MM.1S (cell line): ENCODE data around the gene NUMA1.

Source experiments
- DNase-seq: peaks from one replicate; pipeline ENCODE4 v3.0.0-alpha.2; 2015
- H2AFZ ChIP-seq: fragments of 300-600 bp; sonication (generic); 2 replicates; pipeline ENCODE4 v1.6.0; 2016; ENCODE audit warnings: antibody characterized with exemption, low read length
- H3F3A ChIP-seq: fragments of 300-600 bp; sonication (generic); 2 replicates; pipeline ENCODE4 v1.6.1; 2016; ENCODE audit warnings: mild to moderate bottlenecking, antibody characterized with exemption, low read length, moderate library complexity, mixed read lengths; ENCODE audit not compliant: insufficient read depth
- H3K27ac ChIP-seq: fragments of 300-600 bp; sonication (generic); 2 replicates; pipeline ENCODE4 v1.5.1; 2016; ENCODE audit warnings: mild to moderate bottlenecking, low read length
- H3K27me3 ChIP-seq: fragments of 300-600 bp; sonication (generic); replicated peaks from 2 replicates; pipeline ENCODE4 v1.6.0; 2016; ENCODE audit warnings: low read length; ENCODE audit not compliant: insufficient read depth
- H3K36me3 ChIP-seq: fragments of 300-600 bp; sonication (generic); replicated peaks from 2 replicates; pipeline ENCODE4 v1.6.1; 2016; ENCODE audit warnings: mild to moderate bottlenecking, low read length, mixed read lengths; ENCODE audit not compliant: insufficient read depth
- H3K4me1 ChIP-seq: fragments of 300-600 bp; sonication (generic); 2 replicates; pipeline ENCODE4 v1.6.1; 2016; ENCODE audit warnings: low read length, mixed read lengths
- H3K4me2 ChIP-seq: fragments of 300-600 bp; sonication (generic); 2 replicates; pipeline ENCODE4 v1.6.0; 2016; ENCODE audit warnings: low read depth, low read length
- H3K4me3 ChIP-seq: fragments of 300-600 bp; sonication (generic); 2 replicates; pipeline ENCODE4 v1.5.1; 2016; ENCODE audit warnings: low read length, mixed read lengths
- H3K79me2 ChIP-seq: fragments of 300-600 bp; sonication (generic); 2 replicates; pipeline ENCODE4 v1.6.1; 2016; ENCODE audit warnings: mixed run types, low read length, mixed read lengths
- H3K9ac ChIP-seq: fragments of 300-600 bp; sonication (generic); 2 replicates; pipeline ENCODE4 v1.6.1; 2016; ENCODE audit warnings: low read length, mixed read lengths
- H3K9me2 ChIP-seq: fragments of 300-600 bp; sonication (generic); replicated peaks from 2 replicates; pipeline ENCODE4 v1.6.1; 2016; ENCODE audit warnings: mild to moderate bottlenecking, low read length, mixed read lengths; ENCODE audit not compliant: insufficient read depth
- H3K9me3 ChIP-seq: fragments of 300-600 bp; sonication (generic); replicated peaks from 2 replicates; pipeline ENCODE4 v1.6.1; 2016; ENCODE audit warnings: mild to moderate bottlenecking, low read length, mixed read lengths; ENCODE audit not compliant: insufficient read depth
- H4K20me1 ChIP-seq: fragments of 300-600 bp; sonication (generic); 2 replicates; pipeline ENCODE4 v1.6.1; 2016; ENCODE audit warnings: mild to moderate bottlenecking, low read length, moderate library complexity, mixed read lengths; ENCODE audit not compliant: insufficient read depth
- EZH2 ChIP-seq: fragments of 300-600 bp; sonication (generic); optimal IDR thresholded peaks from 2 replicates; pipeline ENCODE3; 2017; ENCODE audit warnings: low read depth, mild to moderate bottlenecking, antibody characterized with exemption, low read length, mixed read lengths
- EZH2phosphoT487 ChIP-seq: fragments of 300-600 bp; sonication (generic); IDR thresholded peaks from 2 replicates; pipeline ENCODE4 v1.6.1; 2018; ENCODE audit warnings: antibody characterized with exemption, low read length
- TF ChIP-seq, protein P1 (sequence below): fragments of 300-600 bp; sonication (generic); IDR thresholded peaks from 2 replicates; pipeline ENCODE4 v1.5.1; 2016; ENCODE audit warnings: antibody characterized with exemption, low read length, mixed read lengths

NUMA1 gene

DNA sequence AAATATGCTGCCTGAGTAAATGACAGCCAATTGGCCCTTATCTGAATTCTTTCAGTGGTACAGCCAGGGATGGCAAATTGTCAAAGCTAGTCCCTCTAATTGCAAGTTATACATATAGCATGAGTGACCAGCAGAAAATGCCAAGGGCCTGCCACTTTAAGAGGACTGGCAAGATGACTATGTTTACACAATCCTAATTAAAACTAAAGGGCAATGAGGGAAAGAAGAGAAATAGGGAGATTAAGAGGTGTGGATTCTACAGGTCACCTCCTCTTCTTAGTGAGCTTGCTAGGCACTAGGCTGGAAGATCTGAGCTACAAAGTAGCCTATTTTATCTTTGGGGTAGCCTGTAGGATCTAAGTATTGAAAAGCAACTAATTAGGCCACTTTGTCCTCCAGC lies 13.5 kb downstream of the NUMA1 start:
- Histone ChIP-seq H3K79me2 (peaks cover 99% of the 10 kb centered on the region), H3K9me2 (no peaks in the 10 kb centered on the region), H3K4me1 (peaks cover 27% of the 10 kb centered on the region), H2AFZ (no peak overlapping the region), H3K9me3 (no peaks in the 10 kb centered on the region), H3K36me3 (no peaks in the 10 kb centered on the region), H3K4me3 (no peak overlapping the region), H3F3A (peaks cover 21% of the 10 kb centered on the region), H3K4me2 (no peak overlapping the region), H3K27ac (no peak overlapping the region), H3K27me3 (no peaks in the 10 kb centered on the region), H3K9ac (no peak overlapping the region), H4K20me1 (peaks cover 4% of the 10 kb centered on the region; the same call in 1 of the 2 replicates)
- DNase-seq: no peak
- TF ChIP-seq EZH2: no peak
- TF ChIP-seq EZH2phosphoT487: no peak
- TF ChIP-seq, protein P1, sequence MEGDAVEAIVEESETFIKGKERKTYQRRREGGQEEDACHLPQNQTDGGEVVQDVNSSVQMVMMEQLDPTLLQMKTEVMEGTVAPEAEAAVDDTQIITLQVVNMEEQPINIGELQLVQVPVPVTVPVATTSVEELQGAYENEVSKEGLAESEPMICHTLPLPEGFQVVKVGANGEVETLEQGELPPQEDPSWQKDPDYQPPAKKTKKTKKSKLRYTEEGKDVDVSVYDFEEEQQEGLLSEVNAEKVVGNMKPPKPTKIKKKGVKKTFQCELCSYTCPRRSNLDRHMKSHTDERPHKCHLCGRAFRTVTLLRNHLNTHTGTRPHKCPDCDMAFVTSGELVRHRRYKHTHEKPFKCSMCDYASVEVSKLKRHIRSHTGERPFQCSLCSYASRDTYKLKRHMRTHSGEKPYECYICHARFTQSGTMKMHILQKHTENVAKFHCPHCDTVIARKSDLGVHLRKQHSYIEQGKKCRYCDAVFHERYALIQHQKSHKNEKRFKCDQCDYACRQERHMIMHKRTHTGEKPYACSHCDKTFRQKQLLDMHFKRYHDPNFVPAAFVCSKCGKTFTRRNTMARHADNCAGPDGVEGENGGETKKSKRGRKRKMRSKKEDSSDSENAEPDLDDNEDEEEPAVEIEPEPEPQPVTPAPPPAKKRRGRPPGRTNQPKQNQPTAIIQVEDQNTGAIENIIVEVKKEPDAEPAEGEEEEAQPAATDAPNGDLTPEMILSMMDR: no peak

DNA sequence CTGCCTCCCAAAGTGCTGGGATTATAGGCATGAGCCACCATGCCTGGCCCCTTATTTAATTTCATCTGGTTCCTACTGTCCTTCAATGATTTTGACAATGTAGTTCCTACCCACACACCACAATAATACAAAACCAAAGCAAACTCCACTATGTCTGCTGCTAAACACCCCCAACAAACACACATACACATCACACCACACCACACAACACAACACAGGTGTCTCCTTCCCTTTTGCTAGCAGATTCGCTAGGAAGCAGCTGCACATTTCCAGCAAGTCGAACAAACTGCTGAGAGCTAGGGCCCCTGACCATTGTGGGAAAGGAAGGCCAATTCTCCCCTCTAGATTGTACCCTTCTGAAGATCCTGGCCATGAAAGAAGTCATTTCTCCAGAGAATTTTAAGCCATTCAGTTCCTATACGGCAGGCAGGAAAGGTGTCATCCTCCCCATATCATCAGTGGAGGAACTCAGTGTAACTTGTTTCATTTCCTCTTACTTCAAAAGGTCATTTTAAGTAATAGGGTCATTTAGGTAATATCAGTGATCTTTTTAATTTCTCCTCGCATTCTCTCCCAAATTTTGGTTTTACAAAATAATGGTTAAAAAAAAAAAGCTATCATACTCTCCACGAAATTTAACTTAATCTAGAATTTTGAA lies 18.5 kb downstream of the NUMA1 start:
- Histone ChIP-seq H3K9ac (no peak overlapping the region), H3K79me2 (peaks cover 94% of the 10 kb centered on the region), H3K27ac (no peak overlapping the region)

DNA sequence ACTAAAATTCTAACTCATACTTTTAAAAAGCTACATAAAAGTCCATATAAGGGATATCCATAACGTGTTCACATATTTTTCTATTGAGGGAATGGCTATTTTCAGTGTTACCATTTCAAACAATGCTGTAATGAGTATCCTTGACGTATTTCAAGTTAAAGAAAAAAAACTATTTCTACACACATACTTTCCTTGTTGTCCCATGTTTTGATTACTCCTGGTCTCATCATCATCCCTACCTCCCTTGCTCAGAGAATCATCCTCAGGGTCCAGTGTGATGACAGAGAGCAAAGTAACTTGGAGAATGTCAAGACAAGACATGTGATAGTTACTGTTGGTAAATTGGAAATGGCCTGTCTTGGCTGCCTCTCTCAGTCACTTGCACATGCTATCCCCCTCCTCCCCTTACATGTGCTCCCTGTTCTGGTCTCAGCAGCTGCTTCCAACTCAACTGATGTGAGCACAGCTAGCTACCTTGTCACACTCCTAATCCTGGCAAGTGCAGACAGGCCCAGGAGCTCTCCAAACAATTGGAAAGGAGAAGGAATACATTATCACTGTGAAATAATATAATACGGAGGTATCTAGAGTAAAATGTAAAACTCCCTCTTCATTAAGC lies 21.8 kb downstream of the NUMA1 start:
- Histone ChIP-seq H2AFZ (no peak overlapping the region), H3K79me2 (peaks cover 95% of the 10 kb centered on the region), H3K9ac (no peak overlapping the region), H3K4me2 (no peak overlapping the region), H4K20me1 (no peaks in the 10 kb centered on the region; the same call in 1 of the 2 replicates), H3K36me3 (no peaks in the 10 kb centered on the region), H3K4me1 (no peaks in the 10 kb centered on the region), H3K27ac (no peak overlapping the region), H3K27me3 (no peaks in the 10 kb centered on the region), H3F3A (no peaks in the 10 kb centered on the region), H3K4me3 (no peak overlapping the region), H3K9me2 (no peaks in the 10 kb centered on the region), H3K9me3 (no peaks in the 10 kb centered on the region)
- TF ChIP-seq EZH2phosphoT487 (no peak), EZH2 (no peak)
- TF ChIP-seq, protein P1: no peak
- no peak for DNase-seq

More for the DNA sequence above, 18.5 kb downstream of the NUMA1 start:
- H3F3A ChIP-seq: no peaks in the 10 kb centered on the region
- no peaks in the 10 kb centered on the region; the same call in 1 of the 2 replicates for H4K20me1 ChIP-seq
- no peaks in the 10 kb centered on the region for H3K27me3 ChIP-seq
- H3K4me2 ChIP-seq: no peak overlapping the region
- no peaks in the 10 kb centered on the region for H3K9me3 ChIP-seq
- no peaks in the 10 kb centered on the region for H3K4me1 ChIP-seq
- no peaks in the 10 kb centered on the region for H3K36me3 ChIP-seq
- TF ChIP-seq EZH2: no peak
- TF ChIP-seq, protein P1: no peak
- no peak for TF ChIP-seq EZH2phosphoT487
- no peak for DNase-seq
- H3K4me3 ChIP-seq: no peak overlapping the region
- no peaks in the 10 kb centered on the region for H3K9me2 ChIP-seq
- H2AFZ ChIP-seq: no peak overlapping the region
